Activated CD8-positive, alpha-beta memory T cell treated with anti-CD3 and anti-CD28 coated beads, Interleukin-2, amount 10 ng/mL, durations not matched to agents 7 days and 5 days (primary cell): ENCODE results near the gene HYKK. TPM values are rescaled to one million over a fixed set of nuclear protein-coding genes. Genes with fewer than 3 reads are reported as not detected.

ENCODE experiments used
- ATAC-seq: fragments of 150-1000 bp; cut with Tn5 transposase; one replicate; pipeline ENCODE4 v1.10.0; 2021; ENCODE audit warnings: moderate library complexity
- CTCF ChIA-PET: fragments of 350-600 bp; sonication (Branson Sonifier 250); formaldehyde crosslinking; loops from one replicate; lab custom pipeline; 2021; ENCODE audit warnings: antibody characterized with exemption; lab: Charles Lee
- DNase-seq: peaks from one replicate; pipeline ENCODE4 v3.0.0-alpha.2; 2020
- H3K27ac Mint-ChIP-seq: one replicate; pipeline ENCODE4 v1.8.0; 2021; ENCODE audit warnings: mild to moderate bottlenecking, mixed read lengths
- H3K27me3 Mint-ChIP-seq: one replicate; pipeline ENCODE4 v1.8.0; 2021; ENCODE audit warnings: mixed read lengths
- H3K36me3 Mint-ChIP-seq: one replicate; pipeline ENCODE4 v1.8.0; 2021; ENCODE audit warnings: mild to moderate bottlenecking, mixed read lengths
- H3K4me1 Mint-ChIP-seq: one replicate; pipeline ENCODE4 v1.8.0; 2021; ENCODE audit warnings: mixed read lengths
- H3K4me3 Mint-ChIP-seq: one replicate; pipeline ENCODE4 v1.8.0; 2021; ENCODE audit warnings: mild to moderate bottlenecking, moderate library complexity, mixed read lengths
- H3K9me3 Mint-ChIP-seq: one replicate; pipeline ENCODE4 v1.8.0; 2022; ENCODE audit warnings: low read depth, mixed read lengths
- total RNA-seq, 2 experiments: library from RNA; stranded (reverse); gene quantifications; one replicate each; pipeline ENCODE4 v1.2.3, GENCODE V29; 2021

Gene HYKK
- total RNA-seq, 2 experiments from 2014 or later: 1.7 to 1.9 TPM

GRCh38 chr15:78573416-78573815 is 66.0 kb downstream of the HYKK start:
- Mint-ChIP-seq H3K9me3 (no peaks in the 10 kb centered on the region), H3K27ac (no peak overlapping the region), H3K27me3 (peaks cover 4% of the 10 kb centered on the region), H3K36me3 (no peaks in the 10 kb centered on the region), H3K4me3 (no peak overlapping the region), H3K4me1 (no peaks in the 10 kb centered on the region)
- CTCF ChIA-PET: no interaction called here
- ATAC-seq (no peak), DNase-seq (no peak)

- CTCF ChIA-PET: no interaction called here
- no peak for ATAC-seq
- no peaks in the 10 kb centered on the region for H3K36me3 Mint-ChIP-seq
- peaks cover 4% of the 10 kb centered on the region for H3K27me3 Mint-ChIP-seq
- H3K27ac Mint-ChIP-seq: no peak overlapping the region
- no peaks in the 10 kb centered on the region for H3K9me3 Mint-ChIP-seq
- no peak overlapping the region for H3K4me3 Mint-ChIP-seq
- no peaks in the 10 kb centered on the region for H3K4me1 Mint-ChIP-seq
- DNase-seq: no peak
Observed at GRCh38 chr15:78574944-78575343, 67.6 kb downstream of the HYKK start.

Other genes starting within 250 kb of the HYKK start
- 10 to 100 TPM; 34.0 to 35.8 TPM for gene DNAJA4, start 243.0 kb upstream of the HYKK start, total RNA-seq
- gene SKIC8, start 208.0 kb upstream of the HYKK start, total RNA-seq: 10 to 100 TPM; 40.5 to 48.1 TPM
- gene CRABP1, start 167.2 kb upstream of the HYKK start, total RNA-seq: not detected
- 10 to 100 TPM; 60.0 to 72.0 TPM for gene IREB2, start 69.4 kb upstream of the HYKK start, total RNA-seq
- 100 to 1,000 TPM; 231 to 278 TPM for gene PSMA4, start 32.9 kb downstream of the HYKK start, total RNA-seq
- 1 to 10 TPM; 2.3 to 6.8 TPM for gene CHRNA5, start 57.9 kb downstream of the HYKK start, total RNA-seq
- not detected for gene CHRNA3, start 113.4 kb downstream of the HYKK start, total RNA-seq
- not detected for gene CHRNB4, start 133.6 kb downstream of the HYKK start, total RNA-seq